ENCODE data around the gene SS18L1.

- no peak for TF ChIP-seq CTCF (IDR thresholded peaks at IDR 0.05)
- no peak for TF ChIP-seq EP300 (IDR thresholded peaks at IDR 0.05)
Observed at GRCh38 chr20:62195736-62196135, 52.2 kb downstream of the SS18L1 start.
